Neural crest cell (in vitro differentiated cells): ENCODE results near the gene GABRB3. TPM values are rescaled to one million over a fixed set of nuclear protein-coding genes. Genes with fewer than 3 reads are reported as not detected.

Experiments
- DNase-seq: peaks from one replicate; pipeline ENCODE4 v3.0.0; 2021; ENCODE audit warnings: low read depth, mixed read lengths, low spot score
- H3K27ac Mint-ChIP-seq: one replicate; pipeline ENCODE4 v1.8.0; 2021; ENCODE audit warnings: mild to moderate bottlenecking, mixed read lengths; ENCODE audit not compliant: unreplicated experiment
- H3K27me3 Mint-ChIP-seq: 2 replicates; pipeline ENCODE4 v1.8.0; 2021; ENCODE audit warnings: low read depth, mild to moderate bottlenecking, mixed read lengths
- H3K36me3 Mint-ChIP-seq: 2 replicates; pipeline ENCODE4 v1.8.0; 2021; ENCODE audit warnings: low read depth, mild to moderate bottlenecking, mixed read lengths
- H3K4me1 Mint-ChIP-seq: 2 replicates; pipeline ENCODE4 v1.8.0; 2021; ENCODE audit warnings: mixed read lengths
- H3K4me3 Mint-ChIP-seq: one replicate; pipeline ENCODE4 v1.8.0; 2021; ENCODE audit warnings: mild to moderate bottlenecking, mixed read lengths
- H3K9me3 Mint-ChIP-seq: 2 replicates; pipeline ENCODE4 v1.8.0; 2021; ENCODE audit warnings: mixed read lengths
- CTCF ChIP-seq: fragments of 200-600 bp; sonication (generic); conservative IDR thresholded peaks from 2 replicates; pipeline ENCODE4 v1.5.0; 2021; ENCODE audit warnings: antibody characterized with exemption, mild to moderate bottlenecking
- total RNA-seq: library from RNA; stranded (reverse); gene quantifications from 2 replicates; pipeline ENCODE4 v1.2.1, GENCODE V29; 2021

Gene GABRB3
- total RNA-seq, 1 donor from 2014 or later: 23.7 TPM

GRCh38 chr15:26614734-26615133 is 158.1 kb downstream of the GABRB3 start:
- H3K36me3 Mint-ChIP-seq: peaks cover 15% of the 10 kb centered on the region
- H3K27ac Mint-ChIP-seq: no peak overlapping the region
- H3K9me3 Mint-ChIP-seq: peaks cover 3% of the 10 kb centered on the region
- TF ChIP-seq CTCF: no peak
- no peaks in the 10 kb centered on the region for H3K27me3 Mint-ChIP-seq
- no peak for DNase-seq
- H3K4me3 Mint-ChIP-seq: no peak overlapping the region
- no peaks in the 10 kb centered on the region for H3K4me1 Mint-ChIP-seq

- no peak overlapping the region for H3K27ac Mint-ChIP-seq
- H3K4me1 Mint-ChIP-seq: no peaks in the 10 kb centered on the region
- peaks cover 16% of the 10 kb centered on the region for H3K9me3 Mint-ChIP-seq
- no peaks in the 10 kb centered on the region for H3K27me3 Mint-ChIP-seq
- DNase-seq: no peak
- peaks cover 19% of the 10 kb centered on the region for H3K36me3 Mint-ChIP-seq
- no peak for TF ChIP-seq CTCF
- H3K4me3 Mint-ChIP-seq: no peak overlapping the region
Observed at GRCh38 chr15:26598704-26599103, 174.2 kb downstream of the GABRB3 start.

- Mint-ChIP-seq H3K36me3 (peaks cover 5% of the 10 kb centered on the region), H3K4me1 (no peaks in the 10 kb centered on the region), H3K9me3 (peaks cover 5% of the 10 kb centered on the region), H3K4me3 (no peak overlapping the region), H3K27ac (no peak overlapping the region), H3K27me3 (no peaks in the 10 kb centered on the region)
- no peak for TF ChIP-seq CTCF
- DNase-seq: no peak
Observed at GRCh38 chr15:26595611-26596010, 177.3 kb downstream of the GABRB3 start.

- H3K27me3 Mint-ChIP-seq: no peaks in the 10 kb centered on the region
Observed at GRCh38 chr15:26590676-26591075, 182.2 kb downstream of the GABRB3 start.

GRCh38 chr15:26582840-26583239 is 190.0 kb downstream of the GABRB3 start:
- H3K9me3 Mint-ChIP-seq: peaks cover 5% of the 10 kb centered on the region
- no peak for DNase-seq
- peaks cover 19% of the 10 kb centered on the region for H3K36me3 Mint-ChIP-seq
- H3K4me3 Mint-ChIP-seq: no peak overlapping the region
- no peak overlapping the region for H3K27ac Mint-ChIP-seq
- no peaks in the 10 kb centered on the region for H3K4me1 Mint-ChIP-seq
- H3K27me3 Mint-ChIP-seq: no peaks in the 10 kb centered on the region
- TF ChIP-seq CTCF: no peak

More at GRCh38 chr15:26590676-26591075, 182.2 kb downstream of the GABRB3 start:
- Mint-ChIP-seq H3K4me3 (no peak overlapping the region), H3K9me3 (peaks cover 5% of the 10 kb centered on the region), H3K4me1 (no peaks in the 10 kb centered on the region), H3K27ac (no peak overlapping the region), H3K36me3 (no peaks in the 10 kb centered on the region)
- TF ChIP-seq CTCF: no peak
- no peak for DNase-seq

- Mint-ChIP-seq H3K27ac (no peak overlapping the region), H3K9me3 (peaks cover 3% of the 10 kb centered on the region), H3K36me3 (peaks cover 28% of the 10 kb centered on the region), H3K4me3 (no peak overlapping the region), H3K4me1 (no peaks in the 10 kb centered on the region), H3K27me3 (no peaks in the 10 kb centered on the region)
- no peak for DNase-seq
- TF ChIP-seq CTCF: no peak
Observed at GRCh38 chr15:26580943-26581342, 191.9 kb downstream of the GABRB3 start.
